ENCODE results near the gene ANKRD33B.
A peak's percentile ranks its signal among the peaks of the same experiment; 100 is the strongest.

Gene ANKRD33B

DNA sequence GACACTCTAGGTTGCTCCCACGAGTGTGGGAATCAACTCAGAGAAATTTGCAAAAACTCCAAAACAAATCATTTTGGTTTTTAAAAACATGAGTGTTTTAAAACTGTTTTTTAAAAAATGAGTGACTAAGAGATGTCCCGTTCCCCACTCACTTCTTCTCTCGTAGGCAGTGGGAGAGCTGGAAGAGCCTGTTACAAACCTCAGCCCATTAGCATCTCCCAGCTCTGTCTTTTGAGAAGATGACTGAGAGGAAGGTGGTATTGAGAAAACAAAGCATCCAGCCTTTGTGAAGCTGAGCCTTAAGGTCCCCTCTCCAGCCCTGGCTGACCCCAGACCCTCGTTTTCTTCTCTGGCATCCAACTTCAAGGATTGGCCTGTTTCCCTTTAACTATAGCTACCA is 4.7 kb upstream of the ANKRD33B start:
- in situ Hi-C loops (cut with MboI; ENCODE audit: low sequenced_read_pairs, unreplicated experiment): no loop called here
- TF ChIP-seq, protein P1, sequence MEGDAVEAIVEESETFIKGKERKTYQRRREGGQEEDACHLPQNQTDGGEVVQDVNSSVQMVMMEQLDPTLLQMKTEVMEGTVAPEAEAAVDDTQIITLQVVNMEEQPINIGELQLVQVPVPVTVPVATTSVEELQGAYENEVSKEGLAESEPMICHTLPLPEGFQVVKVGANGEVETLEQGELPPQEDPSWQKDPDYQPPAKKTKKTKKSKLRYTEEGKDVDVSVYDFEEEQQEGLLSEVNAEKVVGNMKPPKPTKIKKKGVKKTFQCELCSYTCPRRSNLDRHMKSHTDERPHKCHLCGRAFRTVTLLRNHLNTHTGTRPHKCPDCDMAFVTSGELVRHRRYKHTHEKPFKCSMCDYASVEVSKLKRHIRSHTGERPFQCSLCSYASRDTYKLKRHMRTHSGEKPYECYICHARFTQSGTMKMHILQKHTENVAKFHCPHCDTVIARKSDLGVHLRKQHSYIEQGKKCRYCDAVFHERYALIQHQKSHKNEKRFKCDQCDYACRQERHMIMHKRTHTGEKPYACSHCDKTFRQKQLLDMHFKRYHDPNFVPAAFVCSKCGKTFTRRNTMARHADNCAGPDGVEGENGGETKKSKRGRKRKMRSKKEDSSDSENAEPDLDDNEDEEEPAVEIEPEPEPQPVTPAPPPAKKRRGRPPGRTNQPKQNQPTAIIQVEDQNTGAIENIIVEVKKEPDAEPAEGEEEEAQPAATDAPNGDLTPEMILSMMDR (IDR thresholded peaks at IDR 0.05; ENCODE audit: borderline replicate concordance, control extremely low read depth, extremely low read depth, insufficient read depth, missing control alignments): no peak
- no peak for DNase-seq (ENCODE audit: low spot score)

DNA sequence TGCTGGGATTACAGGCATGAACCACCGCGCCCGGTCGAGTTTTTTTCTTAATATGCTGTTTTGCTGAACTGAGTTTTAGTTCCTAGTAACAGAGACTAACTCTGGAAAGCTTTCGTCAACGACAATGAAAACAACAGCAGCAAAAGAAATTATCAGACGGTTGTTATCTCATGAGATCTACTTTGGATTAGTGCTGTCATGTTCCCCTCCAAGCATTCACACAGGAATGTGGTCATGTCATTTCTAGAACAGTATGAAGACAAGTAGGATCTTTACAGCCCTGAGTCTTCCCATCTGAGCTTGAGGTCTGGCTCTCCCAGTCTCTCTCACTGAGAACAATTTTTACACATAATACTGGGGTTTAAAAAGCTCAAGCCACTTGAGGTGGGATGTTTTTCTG is 4.0 kb upstream of the ANKRD33B start:
- in situ Hi-C loops (cut with MboI; ENCODE audit: low sequenced_read_pairs, unreplicated experiment): no loop called here

DNA sequence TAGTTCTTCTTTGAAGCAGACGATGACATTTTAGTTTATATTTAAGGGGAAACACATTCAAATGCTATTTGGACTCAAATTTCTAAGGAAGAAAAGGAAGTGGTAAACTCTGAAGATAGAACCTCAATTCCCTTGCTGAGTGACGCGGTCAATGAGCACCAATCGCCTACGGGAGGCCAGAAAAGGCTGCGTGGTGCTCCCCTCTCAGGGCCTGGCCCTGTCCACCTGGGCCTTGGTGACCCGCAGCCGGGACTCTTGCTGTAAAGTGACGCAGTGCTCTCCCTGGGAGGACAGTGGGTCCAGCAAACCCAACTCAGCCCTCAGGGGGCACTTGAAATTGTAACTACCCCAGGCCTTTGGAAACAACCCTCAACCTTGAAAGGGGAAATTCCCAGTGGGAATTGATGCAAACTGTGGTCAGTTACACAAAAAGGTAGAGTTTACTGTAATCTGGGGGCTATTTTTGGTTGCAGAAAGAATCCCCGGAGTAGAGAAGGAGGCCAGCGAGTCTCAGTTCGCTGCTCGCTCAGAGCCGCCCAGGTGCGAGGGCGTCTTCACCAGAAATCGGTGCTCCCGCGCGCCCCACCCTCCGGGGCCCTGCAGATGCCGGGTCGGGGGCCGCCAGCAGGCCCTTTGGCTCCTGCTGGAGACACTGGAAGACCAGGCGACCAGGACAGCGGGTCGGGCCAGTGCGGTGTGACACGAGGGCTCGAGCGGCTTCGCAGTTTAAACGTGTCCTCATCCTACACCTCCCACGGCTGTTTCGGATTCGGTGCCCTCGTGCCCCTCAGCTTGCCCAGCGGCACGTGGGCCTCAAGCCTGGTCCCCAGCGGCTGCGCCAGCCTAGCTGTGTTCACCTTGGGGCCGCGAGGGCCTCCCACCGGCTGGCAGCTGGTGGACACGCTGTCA is 1.4 kb upstream of the ANKRD33B start:
- TF ChIP-seq, protein P1 (IDR thresholded peaks at IDR 0.05; ENCODE audit: borderline replicate concordance, control extremely low read depth, extremely low read depth, insufficient read depth, missing control alignments): no peak
- in situ Hi-C loops (cut with MboI; ENCODE audit: low sequenced_read_pairs, unreplicated experiment): no loop called here
- DNase-seq (ENCODE audit: low spot score): peak; percentile 81

More for the DNA sequence above, 4.0 kb upstream of the ANKRD33B start:
- no peak for DNase-seq (ENCODE audit: low spot score)
- TF ChIP-seq, protein P1 (IDR thresholded peaks at IDR 0.05; ENCODE audit: borderline replicate concordance, control extremely low read depth, extremely low read depth, insufficient read depth, missing control alignments): no peak

DNA sequence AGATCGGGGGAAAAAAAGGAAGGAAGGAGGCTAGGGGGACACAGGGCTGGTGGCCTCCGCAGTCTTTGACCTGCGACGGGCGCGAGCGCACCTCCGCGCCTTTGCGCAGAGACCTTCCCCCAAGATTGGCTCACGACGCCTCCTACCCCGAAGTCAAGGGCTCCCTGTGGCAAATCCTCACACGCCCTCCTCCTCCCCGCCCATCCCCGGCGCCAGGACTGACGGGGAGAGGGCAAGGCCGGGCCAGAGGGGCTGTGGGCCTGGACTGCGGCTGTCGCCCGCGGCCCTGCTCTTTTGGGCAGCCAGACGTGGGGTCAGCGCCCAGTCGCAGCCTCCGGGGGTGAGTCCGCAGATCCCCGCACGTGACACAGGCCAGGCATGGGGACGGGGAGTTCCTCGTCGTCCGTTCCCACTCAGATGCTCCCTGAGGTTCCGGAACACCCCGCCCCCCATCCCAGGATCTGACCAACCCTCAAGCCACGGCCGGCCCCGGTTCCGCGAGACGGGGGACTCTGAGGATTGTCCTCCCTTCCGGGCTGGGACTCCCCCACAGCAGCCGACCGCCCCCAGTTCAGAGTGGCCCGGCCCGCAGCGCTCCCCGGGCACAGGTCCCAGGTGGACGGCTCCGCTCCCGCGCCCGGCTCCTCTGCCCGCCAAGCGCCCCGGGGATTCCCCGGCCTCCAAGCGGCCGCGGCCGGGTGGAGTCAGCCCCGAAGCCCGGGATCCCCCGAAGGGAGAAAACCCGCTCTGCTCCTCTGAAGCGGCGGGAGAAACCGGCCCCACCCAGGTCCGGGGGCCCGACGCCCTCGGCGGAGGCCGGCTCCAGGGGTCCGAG is 543 bp upstream of the ANKRD33B start:
- in situ Hi-C loops (cut with MboI; ENCODE audit: low sequenced_read_pairs, unreplicated experiment): no loop called here
- DNase-seq (ENCODE audit: low spot score): peak; percentile 79
- TF ChIP-seq, protein P1 (IDR thresholded peaks at IDR 0.05; ENCODE audit: borderline replicate concordance, control extremely low read depth, extremely low read depth, insufficient read depth, missing control alignments): no peak

DNA sequence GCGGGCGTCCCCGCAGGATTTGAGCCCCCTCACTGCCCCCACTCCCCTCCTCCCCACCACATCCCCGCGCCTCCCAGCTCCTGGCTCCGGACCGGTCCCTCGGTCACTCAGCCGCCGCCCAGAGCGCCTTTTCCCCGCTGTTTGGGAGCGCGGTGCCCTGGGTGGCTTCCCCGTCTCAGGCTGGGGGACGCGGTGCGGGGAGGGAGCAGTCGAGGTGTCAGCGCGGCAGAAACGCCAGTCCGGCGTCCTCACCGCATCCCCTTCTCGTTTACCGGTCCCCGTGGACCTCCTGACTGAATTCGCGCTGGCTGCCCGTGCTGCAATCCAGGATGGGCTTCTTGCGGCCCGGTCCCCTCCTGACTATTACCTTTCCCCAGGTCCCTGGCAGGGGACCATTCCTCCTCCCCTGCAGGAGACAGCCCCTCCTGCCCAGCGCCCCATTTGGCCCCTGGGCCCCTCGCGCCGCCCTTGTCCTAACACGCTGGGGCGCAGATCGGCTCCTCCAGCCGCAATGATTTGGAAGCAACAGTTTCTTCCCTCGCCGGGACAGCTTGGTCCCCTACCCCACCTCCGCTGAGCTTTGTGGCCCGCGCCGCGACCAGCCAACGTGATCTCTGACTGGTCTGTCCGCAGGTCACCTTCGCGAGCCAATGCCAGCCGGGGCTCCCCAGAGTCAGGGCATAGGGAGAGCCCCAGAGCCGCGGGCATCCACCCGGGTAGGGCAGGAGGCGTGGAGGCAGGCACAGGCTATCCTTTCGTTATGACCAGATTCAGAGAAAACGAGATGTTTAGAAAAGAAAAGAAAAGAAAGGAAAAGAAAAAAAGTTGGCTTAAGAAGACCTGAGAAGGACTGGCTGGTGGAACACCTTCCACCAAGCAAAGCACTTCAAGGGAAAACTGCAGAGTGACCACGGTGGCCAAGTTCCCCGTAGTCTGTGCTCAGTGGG is 1.2 kb downstream of the ANKRD33B start:
- in situ Hi-C loops (cut with MboI; ENCODE audit: low sequenced_read_pairs, unreplicated experiment): no loop called here
- TF ChIP-seq, protein P1 (IDR thresholded peaks at IDR 0.05; ENCODE audit: borderline replicate concordance, control extremely low read depth, extremely low read depth, insufficient read depth, missing control alignments): no peak
- DNase-seq (ENCODE audit: low spot score): no peak
